ENCODE measurements around the gene GAREM1.
A peak's percentile ranks its signal among the peaks of the same experiment; 100 is the strongest.

GAREM1 gene

GRCh38 chr18:32286749-32287148 is 183.9 kb downstream of the GAREM1 start:
- no peak for DNase-seq

- no peak for DNase-seq
These were observed 186.4 kb downstream of the GAREM1 start for GRCh38 chr18:32284284-32284683.

- no peak for DNase-seq
These were observed 189.8 kb downstream of the GAREM1 start for GRCh38 chr18:32280911-32281310.

GRCh38 chr18:32280188-32280783 is 190.4 kb downstream of the GAREM1 start:
- no peak for DNase-seq

GRCh38 chr18:32278177-32278799 is 192.4 kb downstream of the GAREM1 start:
- DNase-seq, result no peak

GRCh38 chr18:32277549-32277948 is 193.1 kb downstream of the GAREM1 start:
- no peak for DNase-seq

- DNase-seq, result no peak
These were observed 193.8 kb downstream of the GAREM1 start for GRCh38 chr18:32276906-32277305.

GRCh38 chr18:32276256-32276655 is 194.4 kb downstream of the GAREM1 start:
- no peak for DNase-seq

- DNase-seq, result no peak
These were observed 195.5 kb downstream of the GAREM1 start for GRCh38 chr18:32275221-32275620.

- DNase-seq, result no peak
These were observed 196.4 kb downstream of the GAREM1 start for GRCh38 chr18:32274307-32274706.

GRCh38 chr18:32271672-32272208 is 198.9 kb downstream of the GAREM1 start:
- peak; percentile 64 for DNase-seq

- no peak for DNase-seq
These were observed 200.3 kb downstream of the GAREM1 start for GRCh38 chr18:32270341-32270740.

GRCh38 chr18:32267463-32267862 is 203.2 kb downstream of the GAREM1 start:
- no peak for DNase-seq

- DNase-seq, result no peak
These were observed 206.3 kb downstream of the GAREM1 start for GRCh38 chr18:32264401-32264800.

GRCh38 chr18:32262092-32262491 is 208.6 kb downstream of the GAREM1 start:
- DNase-seq, result no peak

GRCh38 chr18:32261003-32261402 is 209.7 kb downstream of the GAREM1 start:
- DNase-seq, result no peak

- no peak for DNase-seq
These were observed 211.1 kb downstream of the GAREM1 start for GRCh38 chr18:32259553-32259952.

GRCh38 chr18:32258558-32259204 is 212.0 kb downstream of the GAREM1 start:
- no peak for DNase-seq

- no peak for DNase-seq
These were observed 212.5 kb downstream of the GAREM1 start for GRCh38 chr18:32258148-32258547.

- DNase-seq, result peak; percentile 75
These were observed 213.4 kb downstream of the GAREM1 start for GRCh38 chr18:32257084-32257785.

GRCh38 chr18:32255570-32255969 is 215.1 kb downstream of the GAREM1 start:
- no peak for DNase-seq

GRCh38 chr18:32252141-32252860 is 218.4 kb downstream of the GAREM1 start:
- no peak for DNase-seq

- DNase-seq, result peak; percentile 37
These were observed 219.2 kb downstream of the GAREM1 start for GRCh38 chr18:32251466-32251865.
